ENCODE data around the gene TSBP1. TPM values are rescaled to one million over a fixed set of nuclear protein-coding genes. Genes with fewer than 3 reads are reported as not detected.
A peak's percentile ranks its signal among the peaks of the same experiment; 100 is the strongest.

Gene TSBP1
- total RNA-seq, 1 experiment from 2014 or later: not detected

GRCh38 chr6:32413427-32414047, 41.8 kb upstream of the TSBP1 start:
- peak; percentile 79 for DNase-seq (ENCODE audit: low spot score)
- Histone ChIP-seq H3K4me3 (ENCODE audit: low read depth, low read length, poor library complexity, severe bottlenecking) (no peak overlapping the region), H3K9me3 (ENCODE audit: low read depth, low read length, poor library complexity, severe bottlenecking) (no peaks in the 10 kb centered on the region), H3K27me3 (replicated peaks; ENCODE audit: insufficient read depth, low read depth, low read length, poor library complexity) (peaks cover 44% of the 10 kb centered on the region), H3K4me1 (ENCODE audit: insufficient read depth, low read length, poor library complexity, severe bottlenecking) (no peaks in the 10 kb centered on the region), H3K36me3 (ENCODE audit: insufficient read depth, low read length, poor library complexity, severe bottlenecking) (no peaks in the 10 kb centered on the region), H3K27ac (ENCODE audit: low read depth, low read length, poor library complexity, severe bottlenecking) (no peak overlapping the region)
- intact Hi-C loops (cut with micrococcal nuclease; ENCODE audit: unreplicated experiment): loop anchor here (2.0 to 10.0 kb wide), 4 partner anchors 166 to 451 kb away; no protein-coding TSS in a partner anchor
- CTCF ChIA-PET: interaction anchor here (0.8 to 2.5 kb wide), 2 partner anchors 287 to 372 kb away, joined by 3 to 9 read pairs; no protein-coding TSS in a partner anchor
- TF ChIP-seq, protein P1, sequence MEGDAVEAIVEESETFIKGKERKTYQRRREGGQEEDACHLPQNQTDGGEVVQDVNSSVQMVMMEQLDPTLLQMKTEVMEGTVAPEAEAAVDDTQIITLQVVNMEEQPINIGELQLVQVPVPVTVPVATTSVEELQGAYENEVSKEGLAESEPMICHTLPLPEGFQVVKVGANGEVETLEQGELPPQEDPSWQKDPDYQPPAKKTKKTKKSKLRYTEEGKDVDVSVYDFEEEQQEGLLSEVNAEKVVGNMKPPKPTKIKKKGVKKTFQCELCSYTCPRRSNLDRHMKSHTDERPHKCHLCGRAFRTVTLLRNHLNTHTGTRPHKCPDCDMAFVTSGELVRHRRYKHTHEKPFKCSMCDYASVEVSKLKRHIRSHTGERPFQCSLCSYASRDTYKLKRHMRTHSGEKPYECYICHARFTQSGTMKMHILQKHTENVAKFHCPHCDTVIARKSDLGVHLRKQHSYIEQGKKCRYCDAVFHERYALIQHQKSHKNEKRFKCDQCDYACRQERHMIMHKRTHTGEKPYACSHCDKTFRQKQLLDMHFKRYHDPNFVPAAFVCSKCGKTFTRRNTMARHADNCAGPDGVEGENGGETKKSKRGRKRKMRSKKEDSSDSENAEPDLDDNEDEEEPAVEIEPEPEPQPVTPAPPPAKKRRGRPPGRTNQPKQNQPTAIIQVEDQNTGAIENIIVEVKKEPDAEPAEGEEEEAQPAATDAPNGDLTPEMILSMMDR (conservative IDR thresholded peaks at IDR 0.05; ENCODE audit: low read depth, low read length): peak; percentile 93
- no peak for TF ChIP-seq EZH2 (IDR thresholded peaks at IDR 0.05; ENCODE audit: borderline replicate concordance, low read depth, low read length, poor library complexity, severe bottlenecking)
- POLR2A ChIA-PET (ENCODE audit: low non-redundant PET): no interaction called here
- BruUV-seq (replicated peaks): no TSS peak

DNA sequence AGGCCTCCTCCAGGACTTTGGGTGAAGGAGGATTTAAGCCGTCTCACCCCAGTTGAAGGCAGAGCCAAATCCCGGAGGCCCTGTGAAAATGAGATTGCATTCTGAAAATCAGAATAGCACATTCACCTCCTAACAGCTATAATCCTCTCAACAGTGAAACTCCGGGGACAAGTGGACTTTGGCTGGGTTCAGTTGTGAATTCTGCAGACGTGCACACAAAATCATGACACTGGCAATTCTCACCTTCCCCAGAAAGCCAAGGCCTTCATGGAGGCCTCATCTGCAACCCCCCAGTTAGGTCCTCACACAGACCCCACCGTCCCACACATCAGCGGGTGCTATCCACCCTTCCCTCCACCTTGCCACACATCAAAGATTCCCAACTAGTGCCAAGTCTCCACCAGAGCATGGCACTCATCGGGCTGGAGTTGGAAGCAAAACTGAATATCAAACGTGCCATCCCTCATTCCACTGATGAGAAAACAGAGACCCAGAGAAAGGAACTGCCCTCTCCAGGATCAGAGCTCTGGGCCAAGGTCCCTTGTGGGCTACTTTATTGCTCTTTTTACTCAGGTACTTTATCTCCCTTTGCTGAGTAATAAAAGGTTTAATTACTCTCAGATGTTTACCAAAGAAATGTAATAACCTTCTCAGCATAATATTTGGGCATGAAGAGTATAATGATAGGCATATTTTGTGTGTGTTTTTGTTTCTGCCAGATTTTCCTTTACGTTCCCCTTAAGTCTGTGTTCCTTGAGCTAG, 40.0 kb upstream of the TSBP1 start:
- H3K27me3 ChIP-seq (replicated peaks; ENCODE audit: insufficient read depth, low read depth, low read length, poor library complexity): peaks cover 47% of the 10 kb centered on the region
- DNase-seq (ENCODE audit: low spot score): no peak
- intact Hi-C loops (cut with micrococcal nuclease; ENCODE audit: unreplicated experiment): loop anchor here (2.0 to 10.0 kb wide), 3 partner anchors 164 to 453 kb away; no protein-coding TSS in a partner anchor
- H3K27ac ChIP-seq (ENCODE audit: low read depth, low read length, poor library complexity, severe bottlenecking): no peak overlapping the region
- no peaks in the 10 kb centered on the region for H3K9me3 ChIP-seq (ENCODE audit: low read depth, low read length, poor library complexity, severe bottlenecking)
- CTCF ChIA-PET: no interaction called here
- H3K36me3 ChIP-seq (ENCODE audit: insufficient read depth, low read length, poor library complexity, severe bottlenecking): no peaks in the 10 kb centered on the region
- POLR2A ChIA-PET (ENCODE audit: low non-redundant PET): no interaction called here
- no peaks in the 10 kb centered on the region for H3K4me1 ChIP-seq (ENCODE audit: insufficient read depth, low read length, poor library complexity, severe bottlenecking)
- TF ChIP-seq, protein P1 (conservative IDR thresholded peaks at IDR 0.05; ENCODE audit: low read depth, low read length): no peak
- TF ChIP-seq EZH2 (IDR thresholded peaks at IDR 0.05; ENCODE audit: borderline replicate concordance, low read depth, low read length, poor library complexity, severe bottlenecking): no peak
- no TSS peak for BruUV-seq (replicated peaks)
- no peak overlapping the region for H3K4me3 ChIP-seq (ENCODE audit: low read depth, low read length, poor library complexity, severe bottlenecking)

DNA sequence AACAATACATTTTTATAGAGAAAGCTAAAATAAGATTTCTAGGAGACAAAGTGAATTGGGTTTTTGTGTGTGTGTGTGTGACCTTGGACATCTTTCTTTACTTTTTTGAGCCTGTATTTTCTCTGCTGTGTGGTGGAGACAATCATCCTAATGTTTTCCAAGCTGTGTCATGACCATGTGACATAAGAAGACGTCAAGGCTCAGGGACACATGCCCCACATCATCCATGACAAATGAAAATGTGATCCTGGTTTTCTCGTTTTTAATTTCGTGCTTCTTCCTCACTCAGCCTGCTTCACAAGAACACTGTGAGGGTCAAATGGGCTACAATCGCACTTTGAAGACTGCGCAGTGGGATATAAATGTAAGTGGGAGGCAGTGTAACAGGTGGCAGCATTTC, 39.2 kb upstream of the TSBP1 start:
- no peaks in the 10 kb centered on the region for H3K36me3 ChIP-seq (ENCODE audit: insufficient read depth, low read length, poor library complexity, severe bottlenecking)
- H3K9me3 ChIP-seq (ENCODE audit: low read depth, low read length, poor library complexity, severe bottlenecking): no peaks in the 10 kb centered on the region
- intact Hi-C loops (cut with micrococcal nuclease; ENCODE audit: unreplicated experiment): loop anchor here (5.0 to 10.0 kb wide), 2 partner anchors 164 to 454 kb away; no protein-coding TSS in a partner anchor
- BruUV-seq (replicated peaks): no TSS peak
- DNase-seq (ENCODE audit: low spot score): no peak
- TF ChIP-seq, protein P1 (conservative IDR thresholded peaks at IDR 0.05; ENCODE audit: low read depth, low read length): no peak
- TF ChIP-seq EZH2 (IDR thresholded peaks at IDR 0.05; ENCODE audit: borderline replicate concordance, low read depth, low read length, poor library complexity, severe bottlenecking): no peak
- no peak overlapping the region for H3K27ac ChIP-seq (ENCODE audit: low read depth, low read length, poor library complexity, severe bottlenecking)
- peaks cover 47% of the 10 kb centered on the region for H3K27me3 ChIP-seq (replicated peaks; ENCODE audit: insufficient read depth, low read depth, low read length, poor library complexity)
- no peak overlapping the region for H3K4me3 ChIP-seq (ENCODE audit: low read depth, low read length, poor library complexity, severe bottlenecking)
- ChIA-PET CTCF (no interaction called here), POLR2A (ENCODE audit: low non-redundant PET) (no interaction called here)
- no peaks in the 10 kb centered on the region for H3K4me1 ChIP-seq (ENCODE audit: insufficient read depth, low read length, poor library complexity, severe bottlenecking)

Measured in A673 (cell line).